HG03066 (cell line): ENCODE measurements around the gene HYAL3.
A peak's percentile ranks its signal among the peaks of the same experiment; 100 is the strongest.
"Not testable (repeated sequence)": the region's sequence is repeated elsewhere in the genome, so short reads cannot be mapped to it uniquely, and the experiment has no call there.

Experiments used
- ATAC-seq: cut with Tn5 transposase; IDR thresholded peaks from one replicate; pipeline ENCODE4 v1.9.1; 2021; ENCODE audit warnings: low read depth; ENCODE audit not compliant: unreplicated experiment

Gene HYAL3

GRCh38 chr3:50293079-50293801 lies 6.0 kb downstream of the HYAL3 start:
- ATAC-seq: no peak

GRCh38 chr3:50292159-50293078 lies 6.8 kb downstream of the HYAL3 start, which contains the start of gene IFRD2:
TSS of gene IFRD2 (minus strand) at chr3:50292429. CDS start at chr3:50292274, 155 bp downstream.
- ATAC-seq: peak; percentile 97

GRCh38 chr3:50290161-50290641 lies 9.0 kb downstream of the HYAL3 start:
- no peak for ATAC-seq

GRCh38 chr3:50289130-50289529 lies 10.1 kb downstream of the HYAL3 start:
- no peak for ATAC-seq

- no peak for ATAC-seq
Observed at GRCh38 chr3:50288387-50289007, 10.7 kb downstream of the HYAL3 start.

GRCh38 chr3:50287262-50287661 lies 11.9 kb downstream of the HYAL3 start:
- ATAC-seq: no peak

- ATAC-seq: no peak
Observed at GRCh38 chr3:50286322-50287227, 12.6 kb downstream of the HYAL3 start.

GRCh38 chr3:50284121-50284520 lies 15.1 kb downstream of the HYAL3 start:
- not testable (repeated sequence) for ATAC-seq

- ATAC-seq: no peak
Observed at GRCh38 chr3:50279255-50280016, 19.8 kb downstream of the HYAL3 start.

- no peak for ATAC-seq
Observed at GRCh38 chr3:50278880-50279224, 20.4 kb downstream of the HYAL3 start, which contains the start of gene LSMEM2. TSS of gene LSMEM2 (plus strand) at chr3:50279087. CDS start at chr3:50279114, 27 bp downstream.

GRCh38 chr3:50278123-50278879 lies 20.9 kb downstream of the HYAL3 start:
- no peak for ATAC-seq

- ATAC-seq: no peak
Observed at GRCh38 chr3:50276762-50277101, 22.5 kb downstream of the HYAL3 start.

- no peak for ATAC-seq
Observed at GRCh38 chr3:50275996-50276761, 23.0 kb downstream of the HYAL3 start.

GRCh38 chr3:50275141-50275995 lies 23.8 kb downstream of the HYAL3 start:
- ATAC-seq: no peak

GRCh38 chr3:50274371-50275104 lies 24.7 kb downstream of the HYAL3 start:
- ATAC-seq: no peak

GRCh38 chr3:50273689-50274065 lies 25.5 kb downstream of the HYAL3 start:
- ATAC-seq: no peak
